Ecto neural progenitor cell (in vitro differentiated cells): Measurements from ENCODE around the gene SGTB.
"Not testable (repeated sequence)": the region's sequence is repeated elsewhere in the genome, so short reads cannot be mapped to it uniquely, and the experiment has no call there.

Experiments used
- DNase-seq: peaks from one replicate; pipeline ENCODE4 v3.0.0-alpha.2; 2018; ENCODE audit warnings: low spot score

Gene SGTB

GRCh38 chr5:65734196-65734775 is 12.4 kb upstream of the SGTB start:
- DNase-seq, result not testable (repeated sequence)

DNA sequence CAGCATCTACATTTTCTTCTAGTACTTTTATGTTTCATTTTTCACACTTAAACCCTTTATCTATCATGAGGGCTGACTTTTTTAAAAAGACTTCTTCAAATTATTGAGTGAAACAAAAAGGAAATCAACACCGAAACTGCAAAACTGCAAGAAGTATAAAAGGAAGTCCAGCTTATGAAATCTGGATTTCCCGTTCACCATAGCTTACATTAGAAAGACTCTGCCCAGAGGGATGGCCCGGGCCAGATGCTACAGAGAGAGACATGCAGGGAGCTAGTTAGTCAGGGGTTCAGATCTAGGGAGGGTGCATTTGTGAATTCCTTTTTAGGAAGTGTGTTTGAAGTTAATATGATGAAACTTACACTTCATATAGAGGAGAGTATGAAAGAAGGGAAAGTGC is 10.1 kb upstream of the SGTB start:
- DNase-seq, result not testable (repeated sequence)

DNA sequence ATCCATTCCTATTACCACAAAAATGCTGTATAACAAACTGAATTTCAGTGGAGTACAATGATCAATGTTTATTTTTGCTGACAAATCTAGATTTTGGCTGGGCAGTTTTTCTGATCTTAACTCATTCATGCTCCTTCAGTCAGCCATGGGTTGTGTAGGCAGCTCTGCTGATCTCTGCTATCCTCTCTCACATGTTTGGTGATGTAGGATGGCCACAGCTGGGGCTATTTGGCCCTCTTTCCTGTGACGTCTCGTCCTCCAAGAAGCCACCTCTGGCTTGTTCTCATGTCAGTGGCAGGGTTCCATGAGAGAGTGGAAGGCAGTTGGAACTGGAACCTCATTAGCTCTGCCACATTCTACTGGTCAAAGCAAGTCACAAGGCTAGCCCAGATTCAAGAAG is 9.0 kb upstream of the SGTB start:
- no peak for DNase-seq

GRCh38 chr5:65728218-65728617 is 6.3 kb upstream of the SGTB start:
- no peak for DNase-seq

- DNase-seq, result no peak
Observed at GRCh38 chr5:65727491-65728156, 5.7 kb upstream of the SGTB start.

DNA sequence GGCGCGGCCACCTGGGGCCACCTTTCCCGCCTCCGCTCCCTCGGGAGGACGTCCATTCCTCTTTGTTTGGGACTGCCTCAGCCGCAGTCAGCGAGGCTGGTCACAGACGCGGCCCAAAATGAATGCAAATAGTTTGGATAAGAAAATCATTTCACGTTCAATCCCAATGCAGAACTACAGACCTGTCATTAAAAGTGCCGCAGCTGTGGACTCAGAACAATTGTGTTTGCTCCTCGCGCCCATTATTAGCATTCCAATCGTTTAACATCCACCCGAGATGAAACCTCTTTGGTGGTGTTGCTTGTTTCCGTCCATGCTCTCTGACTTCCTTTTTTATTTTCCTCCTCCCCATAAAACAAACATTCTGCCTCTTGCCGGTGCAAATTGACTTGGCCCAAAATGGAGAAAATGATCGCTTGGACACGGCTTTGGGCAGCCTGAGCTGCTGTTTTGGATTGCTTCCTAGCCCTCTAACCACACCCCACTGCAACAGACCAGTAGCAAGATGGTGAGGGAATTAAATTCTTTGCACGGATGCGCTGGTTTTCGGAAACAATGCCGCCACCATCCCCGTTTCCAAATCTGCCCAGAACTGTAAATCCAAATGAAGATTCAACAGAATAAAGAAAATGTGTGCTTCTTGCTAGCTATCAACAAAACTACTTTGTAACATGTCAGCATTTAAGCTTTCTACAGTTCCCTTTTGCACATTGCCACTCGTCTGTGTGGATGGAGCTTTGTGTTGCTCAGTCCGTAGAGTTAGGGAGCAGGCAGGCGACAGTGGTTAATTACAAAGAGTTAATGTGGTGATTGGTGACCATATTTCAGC is 880 bp upstream of the SGTB start:
- DNase-seq, result peak; percentile 60

- peak; percentile 51 for DNase-seq
Observed at GRCh38 chr5:65721050-65721719, 724 bp downstream of the SGTB start.

- no peak for DNase-seq
Observed at GRCh38 chr5:65718576-65719310, 3.2 kb downstream of the SGTB start.

- DNase-seq, result no peak
Observed at GRCh38 chr5:65708145-65708544, 13.8 kb downstream of the SGTB start.

GRCh38 chr5:65707663-65708062 is 14.2 kb downstream of the SGTB start:
- DNase-seq, result no peak

GRCh38 chr5:65704621-65705239 is 17.2 kb downstream of the SGTB start:
- no peak for DNase-seq

DNA sequence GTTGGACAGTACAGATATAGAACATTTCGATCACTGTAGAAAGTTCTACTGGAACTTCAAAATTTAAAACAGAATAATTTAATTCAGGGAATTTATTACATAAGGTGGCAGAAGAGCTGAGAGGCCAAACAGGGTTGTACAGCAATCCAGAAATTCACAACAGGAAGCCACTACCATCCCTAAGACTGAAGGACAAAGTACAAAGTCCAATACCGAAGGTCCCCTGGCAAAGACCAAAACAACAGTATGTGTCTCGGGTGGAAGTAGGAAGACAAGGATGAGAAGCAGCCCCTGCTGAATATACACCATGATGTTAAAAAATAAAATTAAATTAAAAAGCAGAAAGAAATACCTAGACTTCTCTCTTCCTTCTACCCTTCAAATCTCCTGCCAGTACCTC is 19.9 kb downstream of the SGTB start:
- DNase-seq, result no peak

DNA sequence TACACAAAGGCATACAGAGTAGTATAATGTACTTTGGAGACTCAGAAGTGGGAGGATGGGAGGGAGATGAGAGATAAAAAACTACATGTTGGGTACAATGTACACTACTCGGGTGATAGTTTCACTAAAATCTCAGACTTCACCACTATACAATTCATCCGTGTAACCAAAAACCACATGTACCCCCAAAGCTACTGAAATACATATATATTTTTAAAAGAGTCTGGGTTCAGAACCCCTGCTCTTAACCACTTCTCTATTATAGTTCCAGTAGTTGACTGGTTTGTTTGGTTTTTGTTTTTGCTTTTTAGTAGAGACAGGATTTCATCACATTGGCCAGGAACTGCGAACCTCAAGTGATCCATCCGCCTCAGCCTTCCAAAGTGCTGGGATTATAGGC is 22.6 kb downstream of the SGTB start:
- DNase-seq, result no peak

- DNase-seq, result no peak
Observed at GRCh38 chr5:65696892-65697291, 25.0 kb downstream of the SGTB start.

- no peak for DNase-seq
Observed at GRCh38 chr5:65695896-65696295, 26.0 kb downstream of the SGTB start.

GRCh38 chr5:65695162-65695755 is 26.6 kb downstream of the SGTB start:
- no peak for DNase-seq

GRCh38 chr5:65693121-65693520 is 28.8 kb downstream of the SGTB start:
- DNase-seq, result no peak

DNA sequence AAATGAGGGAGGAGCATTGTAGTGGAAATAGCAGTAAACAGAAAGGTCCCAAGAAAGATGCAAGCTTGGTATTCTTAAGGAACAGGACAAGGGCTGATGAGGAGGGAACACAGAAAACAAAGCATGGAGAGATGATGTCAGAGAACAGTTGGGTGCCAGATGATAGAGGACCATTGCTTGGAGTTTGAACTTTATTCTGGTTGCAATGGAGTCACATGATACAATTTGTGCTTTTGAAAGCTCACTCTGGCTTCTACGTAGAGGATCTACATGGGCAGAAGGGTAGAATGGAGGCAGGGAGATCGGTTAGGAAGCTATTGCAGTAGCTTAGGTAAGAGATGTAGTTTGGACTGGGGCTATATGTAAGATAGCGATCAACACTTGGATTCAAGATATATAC is 39.8 kb downstream of the SGTB start:
- DNase-seq, result no peak

DNA sequence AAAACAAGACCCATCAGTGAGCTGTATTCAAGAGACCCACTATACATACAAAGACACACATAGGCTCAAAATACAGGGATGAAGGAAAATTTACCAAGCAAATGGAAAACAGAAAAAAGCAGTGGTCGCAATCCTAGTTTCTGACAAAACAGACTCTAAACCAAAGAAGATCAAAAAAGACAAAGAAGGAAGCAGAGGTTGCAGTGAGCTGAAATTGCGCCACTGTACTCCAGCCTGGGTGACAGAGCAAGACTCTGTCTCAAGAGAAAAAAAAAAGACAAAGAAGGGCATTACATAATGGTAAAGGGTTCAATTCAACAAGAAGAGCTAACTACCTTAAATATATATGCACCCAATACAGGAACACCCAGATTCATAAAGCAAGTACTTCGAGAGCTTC is 45.9 kb downstream of the SGTB start:
- not testable (repeated sequence) for DNase-seq

GRCh38 chr5:65674749-65675148 is 47.2 kb downstream of the SGTB start:
- DNase-seq, result no peak

DNA sequence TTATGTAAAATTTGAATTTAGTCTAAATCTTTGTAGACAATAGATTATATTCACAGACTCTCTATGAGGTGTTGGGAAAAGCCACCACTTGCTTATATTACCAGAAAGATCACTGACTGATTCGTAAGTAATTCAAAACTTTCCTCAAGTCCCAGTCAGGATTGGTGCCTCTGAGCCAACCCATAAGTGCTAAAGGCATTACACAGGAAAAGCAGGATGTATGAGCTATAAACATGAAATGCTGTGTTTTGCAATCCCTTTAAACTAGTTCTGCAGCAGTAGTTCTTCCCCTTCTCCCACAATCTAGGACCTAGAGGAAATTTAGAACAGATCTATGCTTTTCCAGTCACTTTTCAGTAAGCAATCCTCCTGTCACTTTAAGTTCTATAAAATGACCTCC is 49.1 kb downstream of the SGTB start:
- no peak for DNase-seq
